IMR-90 (cell line): ENCODE measurements around the gene ATXN10. TPM values are rescaled to one million over a fixed set of nuclear protein-coding genes. Genes with fewer than 3 reads are reported as not detected.

Experiments used
- ATAC-seq: fragments of 200-7000 bp; cut with Tn5 transposase; 2 replicates; pipeline ENCODE4 v1.9.1; 2020; ENCODE audit warnings: low read depth, mild to moderate bottlenecking, moderate library complexity
- BruUV-seq: library from RNA; stranded (reverse); fragments of 400-500 nt; replicated peaks from 2 replicates; lab custom pipeline; 2021; lab: Mats Ljungman, UMichigan
- CTCF ChIA-PET: fragments of 300-600 bp; formaldehyde crosslinking; extraction: SDS; loops from one replicate; lab custom pipeline; 2021; ENCODE audit warnings: antibody characterized with exemption; lab: Yijun Ruan, JAX
- POLR2A ChIA-PET: fragments of 300-600 bp; sonication (Branson Sonifier 250); formaldehyde crosslinking; loops from one replicate; lab custom pipeline; 2022; ENCODE audit warnings: antibody characterized with exemption; ENCODE audit not compliant: unreplicated experiment; lab: Charles Lee
- DNase-seq: peaks from one replicate; pipeline ENCODE4 v3.0.0; 2013
- H2AFZ ChIP-seq: replicated peaks from 2 replicates; pipeline ENCODE3; 2013; ENCODE audit warnings: low read length, mild to moderate bottlenecking; ENCODE audit not compliant: poor library complexity
- H2AK5ac ChIP-seq: 2 replicates; pipeline ENCODE4 v1.6.1; 2013; ENCODE audit warnings: low read depth, low read length, inconsistent platforms
- H2AK9ac ChIP-seq: replicated peaks from 2 replicates; pipeline ENCODE3; 2013; ENCODE audit warnings: mild to moderate bottlenecking, low read depth, low read length, moderate library complexity; ENCODE audit not compliant: poor library complexity
- H2BK120ac ChIP-seq: 2 replicates; pipeline ENCODE4 v1.6.1; 2013; ENCODE audit warnings: low read depth, low read length, inconsistent platforms
- H2BK15ac ChIP-seq: 3 replicates; pipeline ENCODE4 v1.6.1; 2013; ENCODE audit warnings: low read depth, low read length, inconsistent platforms
- H2BK20ac ChIP-seq: 2 replicates; pipeline ENCODE4 v1.6.1; 2013; ENCODE audit warnings: low read depth, mild to moderate bottlenecking, inconsistent platforms, low read length, moderate library complexity
- H2BK5ac ChIP-seq: 2 replicates; pipeline ENCODE4 v1.6.1; 2013; ENCODE audit warnings: mild to moderate bottlenecking, low read depth, low read length, inconsistent platforms; ENCODE audit not compliant: poor library complexity, severe bottlenecking
- H3K14ac ChIP-seq: replicated peaks from 2 replicates; pipeline ENCODE4 v1.6.1; 2013; ENCODE audit warnings: low read depth, low read length, inconsistent platforms
- H3K18ac ChIP-seq: 2 replicates; pipeline ENCODE4 v1.6.1; 2013; ENCODE audit warnings: low read depth, low read length, control low read depth
- H3K23ac ChIP-seq: 2 replicates; pipeline ENCODE4 v1.6.1; 2013; ENCODE audit warnings: low read depth, low read length, inconsistent platforms
- H3K27ac ChIP-seq: 2 replicates; pipeline ENCODE4 v1.5.1; 2013; ENCODE audit warnings: mild to moderate bottlenecking, control low read depth, low read length; ENCODE audit not compliant: insufficient read depth
- H3K27me3 ChIP-seq: 2 replicates; pipeline ENCODE4 v1.6.1; 2013; ENCODE audit warnings: low read length; ENCODE audit not compliant: control insufficient read depth, insufficient read depth
- H3K36me3 ChIP-seq: 2 replicates; pipeline ENCODE4 v1.6.1; 2013; ENCODE audit warnings: low read length, mixed read lengths; ENCODE audit not compliant: control insufficient read depth, insufficient read depth
- H3K4ac ChIP-seq: 2 replicates; pipeline ENCODE4 v1.6.1; 2013; ENCODE audit warnings: low read depth, low read length, inconsistent platforms
- H3K4me1 ChIP-seq: 2 replicates; pipeline ENCODE4 v1.6.1; 2013; ENCODE audit warnings: low read length, mixed read lengths; ENCODE audit not compliant: control insufficient read depth, insufficient read depth
- H3K4me2 ChIP-seq: 2 replicates; pipeline ENCODE4 v1.6.1; 2013; ENCODE audit warnings: low read depth, mild to moderate bottlenecking, control low read depth, low read length, moderate library complexity
- H3K4me3 ChIP-seq: 2 replicates; pipeline ENCODE4 v1.5.1; 2013; ENCODE audit warnings: low read depth, mild to moderate bottlenecking, control low read depth, low read length, moderate library complexity; ENCODE audit not compliant: insufficient read depth
- H3K56ac ChIP-seq: 2 replicates; pipeline ENCODE4 v1.6.1; 2013; ENCODE audit warnings: low read length, inconsistent platforms; ENCODE audit not compliant: insufficient read depth; ENCODE audit errors: extremely low read depth
- H3K79me1 ChIP-seq, 2 experiments: 2 replicates each; pipeline ENCODE4 v1.6.1; 2013; ENCODE audit warnings: low read length in 2 of 2, inconsistent platforms in 1 of 2, low read depth in 1 of 2
- H3K9ac ChIP-seq: 2 replicates; pipeline ENCODE4 v1.6.1; 2013; ENCODE audit warnings: low read depth, low read length, control low read depth
- H3K9me1 ChIP-seq: 2 replicates; pipeline ENCODE4 v1.6.1; 2013; ENCODE audit warnings: low read length, inconsistent platforms; ENCODE audit not compliant: insufficient read depth
- H3K9me3 ChIP-seq: 2 replicates; pipeline ENCODE4 v1.6.1; 2013; ENCODE audit warnings: low read length; ENCODE audit not compliant: control insufficient read depth, insufficient read depth
- H4K20me1 ChIP-seq: 2 replicates; pipeline ENCODE4 v1.6.1; 2013; ENCODE audit warnings: low read length, inconsistent platforms; ENCODE audit not compliant: insufficient read depth
- H4K5ac ChIP-seq: 2 replicates; pipeline ENCODE4 v1.6.1; 2013; ENCODE audit warnings: mild to moderate bottlenecking, low read depth, low read length, control low read depth
- H4K8ac ChIP-seq, 2 experiments: 2 replicates each; pipeline ENCODE4 v1.6.1; 2013; ENCODE audit warnings: low read depth in 2 of 2, low read length in 2 of 2, control low read depth in 1 of 2, inconsistent platforms in 1 of 2
- H4K91ac ChIP-seq: 2 replicates; pipeline ENCODE4 v1.6.1; 2013; ENCODE audit warnings: low read depth, low read length, inconsistent platforms; ENCODE audit not compliant: insufficient read depth
- BHLHE40 ChIP-seq: fragments of 150-350 bp; IDR thresholded peaks from 2 replicates; pipeline ENCODE4 v1.6.1; 2016; ENCODE audit warnings: mild to moderate bottlenecking, low read depth, low read length
- CEBPB ChIP-seq: IDR thresholded peaks from 2 replicates; pipeline ENCODE4 v1.6.1; 2012; ENCODE audit warnings: low read depth, low read length, improper control_type of control experiment
- CHD1 ChIP-seq: IDR thresholded peaks from 2 replicates; pipeline ENCODE4 v1.6.1; 2012; ENCODE audit warnings: low read depth, low read length, improper control_type of control experiment
- CTCF ChIP-seq: conservative IDR thresholded peaks from 2 replicates; pipeline ENCODE4 v1.5.1; 2012; ENCODE audit warnings: mild to moderate bottlenecking, low read depth, low read length, improper control_type of control experiment
- ELK1 ChIP-seq: fragments of 150-350 bp; IDR thresholded peaks from 2 replicates; pipeline ENCODE4 v1.6.1; 2016; ENCODE audit warnings: low read depth, mild to moderate bottlenecking, low read length, moderate library complexity, borderline replicate concordance
- FOS ChIP-seq: fragments of 150-350 bp; IDR thresholded peaks from 2 replicates; pipeline ENCODE4 v1.6.1; 2016; ENCODE audit warnings: low read depth, low read length
- MAFK ChIP-seq: IDR thresholded peaks from 2 replicates; pipeline ENCODE4 v1.6.1; 2012; ENCODE audit warnings: low read depth, low read length, improper control_type of control experiment
- MAZ ChIP-seq: IDR thresholded peaks from 2 replicates; pipeline ENCODE4 v1.6.1; 2012; ENCODE audit warnings: low read depth, mild to moderate bottlenecking, low read length, improper control_type of control experiment, moderate library complexity, borderline replicate concordance
- MXI1 ChIP-seq: IDR thresholded peaks from 2 replicates; pipeline ENCODE4 v1.6.1; 2012; ENCODE audit warnings: low read depth, mild to moderate bottlenecking, low read length, moderate library complexity, borderline replicate concordance
- NFE2L2 ChIP-seq: fragments of 150-350 bp; IDR thresholded peaks from 2 replicates; pipeline ENCODE4 v1.6.1; 2016; ENCODE audit warnings: low read depth, mild to moderate bottlenecking, low read length
- POLR2A ChIP-seq: IDR thresholded peaks from 2 replicates; pipeline ENCODE4 v1.6.1; 2012; ENCODE audit warnings: mild to moderate bottlenecking, low read depth, low read length
- RAD21 ChIP-seq: IDR thresholded peaks from 2 replicates; pipeline ENCODE4 v1.6.1; 2012; ENCODE audit warnings: low read length, improper control_type of control experiment
- RCOR1 ChIP-seq: IDR thresholded peaks from 2 replicates; pipeline ENCODE4 v1.6.1; 2012; ENCODE audit warnings: mild to moderate bottlenecking, low read length, improper control_type of control experiment; ENCODE audit not compliant: insufficient replicate concordance
- RFX5 ChIP-seq: IDR thresholded peaks from 2 replicates; pipeline ENCODE4 v1.8.0; 2012; ENCODE audit warnings: low read depth, mild to moderate bottlenecking, low read length, moderate library complexity
- SMC3 ChIP-seq: fragments of 150-350 bp; IDR thresholded peaks from 2 replicates; pipeline ENCODE4 v1.6.1; 2016; ENCODE audit warnings: low read depth, mild to moderate bottlenecking, antibody characterized with exemption, low read length, moderate library complexity
- USF2 ChIP-seq: fragments of 150-350 bp; IDR thresholded peaks from 2 replicates; pipeline ENCODE4 v1.6.1; 2017; ENCODE audit warnings: mild to moderate bottlenecking, antibody characterized with exemption, low read length, low read depth
- WGBS, 2 experiments: methylation state at CpG; one replicate each; pipeline versions ENCODE4 v1.1.5 to v1.1.7; 2013; ENCODE audit warnings: missing lambda C conversion rate in 2 of 2; ENCODE audit not compliant: insufficient read length in 1 of 2; ENCODE audit errors: extremely low coverage in 2 of 2; 5-methylcytosine and 5-hydroxymethylcytosine counted together
- dilution Hi-C: fragments of 300-500 bp; cut with HindIII; formaldehyde crosslinking; loops from one replicate; pipeline ENCODE4 v1.14.3; 2018; ENCODE audit warnings: low sequenced_read_pairs; ENCODE audit not compliant: unreplicated experiment
- in situ Hi-C: fragments of 300-500 bp; cut with MboI; formaldehyde crosslinking; loops from 3 replicates; pipeline ENCODE4 v1.14.3; 2019; ENCODE audit warnings: low sequenced_read_pairs, inconsistent platforms, mixed read lengths
- intact Hi-C: fragments of 100-400 bp; cut with micrococcal nuclease; formaldehyde crosslinking; loops from 2 replicates; pipeline ENCODE4 v1.10.0; 2022
- polyA plus RNA-seq, 3 experiments: library from polyadenylated mRNA; depleted of rRNA; stranded (reverse); fragments of >200 nt; gene quantifications; 2 replicates each; pipeline ENCODE4 v1.2.3, GENCODE V29; 2012; ENCODE audit warnings: low replicate concordance in 1 of 3
- total RNA-seq: library from RNA; depleted of rRNA; stranded (reverse); fragments of >200 nt; gene quantifications from 2 replicates; pipeline ENCODE4 v1.2.3, GENCODE V29; 2012

ATXN10 gene
- total and polyA plus RNA-seq, 2 of the 4 experiments (the other 2 are of a cell fraction), result 116 to 231 TPM

- BruUV-seq, result no TSS peak
- no peak for DNase-seq
- Histone ChIP-seq H2AK9ac (no peak overlapping the region), H3K9ac (no peak overlapping the region), H2AK5ac (no peak overlapping the region), H3K9me3 (no peaks in the 10 kb centered on the region), H3K79me1 (no peaks in the 10 kb centered on the region), H3K56ac (no peak overlapping the region), H3K4me2 (no peak overlapping the region), H3K4me3 (no peak overlapping the region), H4K20me1 (peaks cover 25% of the 10 kb centered on the region), H3K27me3 (peaks cover 46% of the 10 kb centered on the region), H3K4ac (no peak overlapping the region), H4K91ac (no peak overlapping the region), H3K4me1 (no peaks in the 10 kb centered on the region; the same call in 1 of the 2 replicates), H2BK5ac (no peak overlapping the region), H3K23ac (no peak overlapping the region), H4K8ac (no peak overlapping the region), H2BK15ac (no peak overlapping the region), H3K14ac (no peak overlapping the region), H3K27ac (no peak overlapping the region), H3K18ac (no peak overlapping the region), H3K36me3 (no peaks in the 10 kb centered on the region), H2AFZ (no peak overlapping the region), H3K9me1 (no peaks in the 10 kb centered on the region), H2BK20ac (no peak overlapping the region), H2BK120ac (no peak overlapping the region), H4K5ac (no peak overlapping the region)
- in situ Hi-C loops (loop anchor here (10.0 kb wide), 1 partner anchor 221 kb away; no protein-coding TSS in a partner anchor), intact Hi-C loops (no loop called here), dilution Hi-C loops (no loop called here)
- 54% methylated on average over 18 of the region's 37 CpGs; no CpG with 5 or more reads in 1 of the 2 experiments for WGBS, 2 experiments
- ATAC-seq, result no peak
- ChIA-PET POLR2A (no interaction called here), CTCF (no interaction called here)
- TF ChIP-seq USF2 (no peak), RCOR1 (no peak), ELK1 (no peak), MAZ (no peak), CHD1 (no peak), RFX5 (no peak), BHLHE40 (no peak), NFE2L2 (no peak), FOS (no peak), POLR2A (no peak), RAD21 (no peak), SMC3 (no peak), MAFK (no peak), CEBPB (no peak), MXI1 (no peak), CTCF (no peak)
Observed at GRCh38 chr22:45866126-45866645, 194.6 kb downstream of the ATXN10 start.
